ENCODE data around the gene MAP3K4. TPM values are rescaled to one million over a fixed set of nuclear protein-coding genes. Genes with fewer than 3 reads are reported as not detected.

The MAP3K4 gene
- total RNA-seq, 1 experiment from 2014 or later = 54.3 TPM

GRCh38 chr6:161143663-161144430, 152.3 kb downstream of the MAP3K4 start:
- Histone ChIP-seq H3T11ph (ENCODE audit: low read length) (no peak overlapping the region), H3K14ac (ENCODE audit: insufficient read depth, low read length) (no peak overlapping the region), H3K23me2 (ENCODE audit: insufficient read length, low read depth, low read length, poor library complexity, severe bottlenecking) (no peaks in the 10 kb centered on the region), H2BK5ac (ENCODE audit: insufficient read length, low read length) (no peak overlapping the region), H4K91ac (ENCODE audit: insufficient read length, low read depth, low read length) (no peak overlapping the region), H3K18ac (ENCODE audit: insufficient read length, low read depth, low read length) (no peak overlapping the region), H3K79me1 (ENCODE audit: insufficient read depth, low read depth, low read length, poor library complexity, severe bottlenecking) (no peaks in the 10 kb centered on the region), H3K27me3 (ENCODE audit: insufficient read depth, low read length) (no peaks in the 10 kb centered on the region), H3K23ac (ENCODE audit: insufficient read length, low read depth, low read length) (no peak overlapping the region), H3K9me3 (ENCODE audit: control insufficient read depth, low read depth, low read length) (no peaks in the 10 kb centered on the region), H2BK20ac (ENCODE audit: low read depth, low read length, poor library complexity, severe bottlenecking) (no peak overlapping the region), H3K27ac (ENCODE audit: insufficient read length, low read depth, low read length) (no peak overlapping the region), H3K4me2 (ENCODE audit: insufficient read depth, insufficient read length, low read length) (no peak overlapping the region), H2AK5ac (ENCODE audit: insufficient read length, low read length) (no peak overlapping the region), H3K4ac (ENCODE audit: low read depth, low read length) (no peak overlapping the region), H4K8ac (replicated peaks; ENCODE audit: insufficient read length, low read depth, low read length) (no peak overlapping the region), H3K4me1 (ENCODE audit: insufficient read depth, low read length) (no peaks in the 10 kb centered on the region), H2BK120ac (ENCODE audit: low read depth, low read length, poor library complexity, severe bottlenecking) (no peak overlapping the region), H3K9ac (ENCODE audit: extremely low read depth, insufficient read length, low read length) (no peak overlapping the region), H4K20me1 (ENCODE audit: control insufficient read depth, insufficient read depth, insufficient read length) (no peaks in the 10 kb centered on the region), H3K79me2 (ENCODE audit: insufficient read depth, low read length) (no peaks in the 10 kb centered on the region), H2BK15ac (ENCODE audit: low read depth, low read length) (no peak overlapping the region), H4K5ac (ENCODE audit: insufficient read length, low read depth, low read length) (no peak overlapping the region), H2BK12ac (ENCODE audit: insufficient read length, low read depth, low read length) (no peak overlapping the region), H2AFZ (ENCODE audit: low read length) (no peak overlapping the region), H3K56ac (ENCODE audit: insufficient read length, low read depth, low read length) (no peak overlapping the region)
- Mint-ChIP-seq H3K27me3 (ENCODE audit: low read depth) (no peaks in the 10 kb centered on the region), H3K4me1 (no peaks in the 10 kb centered on the region; a peak in 1 of 4 replicates), H3K36me3 (ENCODE audit: insufficient read depth in 1 of 3, low read depth in 3 of 3) (peaks cover 28 to 58% (median 50%) of the 10 kb centered on the region in 3 experiments; a peak in 6 of 7 replicates), H3K9me3 (no peaks in the 10 kb centered on the region), H3K27ac (peak overlapping the region in 1 of 3 experiments; percentile 55; a peak in 3 of 7 replicates), H3K4me3 (no peak overlapping the region)
- no CpG with 5 or more reads among the region's 11 CpGs for WGBS (ENCODE audit: extremely low coverage, insufficient read length, low lambda C conversion rate)
- DNase-seq = peak; percentile 8
- TF ChIP-seq, protein P1, sequence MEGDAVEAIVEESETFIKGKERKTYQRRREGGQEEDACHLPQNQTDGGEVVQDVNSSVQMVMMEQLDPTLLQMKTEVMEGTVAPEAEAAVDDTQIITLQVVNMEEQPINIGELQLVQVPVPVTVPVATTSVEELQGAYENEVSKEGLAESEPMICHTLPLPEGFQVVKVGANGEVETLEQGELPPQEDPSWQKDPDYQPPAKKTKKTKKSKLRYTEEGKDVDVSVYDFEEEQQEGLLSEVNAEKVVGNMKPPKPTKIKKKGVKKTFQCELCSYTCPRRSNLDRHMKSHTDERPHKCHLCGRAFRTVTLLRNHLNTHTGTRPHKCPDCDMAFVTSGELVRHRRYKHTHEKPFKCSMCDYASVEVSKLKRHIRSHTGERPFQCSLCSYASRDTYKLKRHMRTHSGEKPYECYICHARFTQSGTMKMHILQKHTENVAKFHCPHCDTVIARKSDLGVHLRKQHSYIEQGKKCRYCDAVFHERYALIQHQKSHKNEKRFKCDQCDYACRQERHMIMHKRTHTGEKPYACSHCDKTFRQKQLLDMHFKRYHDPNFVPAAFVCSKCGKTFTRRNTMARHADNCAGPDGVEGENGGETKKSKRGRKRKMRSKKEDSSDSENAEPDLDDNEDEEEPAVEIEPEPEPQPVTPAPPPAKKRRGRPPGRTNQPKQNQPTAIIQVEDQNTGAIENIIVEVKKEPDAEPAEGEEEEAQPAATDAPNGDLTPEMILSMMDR (conservative IDR thresholded peaks at IDR 0.05) = no peak
